Measurements from ENCODE around the gene FEM1B.

- no peak for TF ChIP-seq CTCF (IDR thresholded peaks at IDR 0.05)
- TF ChIP-seq POLR2A (IDR thresholded peaks at IDR 0.05) = no peak
Observed at GRCh38 chr15:68328443-68328842, 50.9 kb downstream of the FEM1B start.

Measured in testis (tissue), 2 donors.